NT2/D1 (cell line): ENCODE results near the gene RBX1.

Source experiments
- DNase-seq: peaks from one replicate; pipeline ENCODE4 v3.0.0-alpha.2; 2011; ENCODE audit warnings: low read depth, low spot score
- H3K27me3 ChIP-seq: 2 replicates; pipeline ENCODE4 v1.6.0; 2011; ENCODE audit warnings: mild to moderate bottlenecking; ENCODE audit not compliant: insufficient read length, insufficient read depth
- H3K36me3 ChIP-seq: 2 replicates; pipeline ENCODE4 v1.6.1; 2011; ENCODE audit warnings: mild to moderate bottlenecking, low read length, mixed read lengths; ENCODE audit not compliant: insufficient read depth, insufficient read length
- H3K4me1 ChIP-seq: 2 replicates; pipeline ENCODE4 v1.5.1; 2011; ENCODE audit not compliant: insufficient read depth, insufficient read length
- H3K4me3 ChIP-seq: 2 replicates; pipeline ENCODE4 v1.5.1; 2011; ENCODE audit warnings: low read depth; ENCODE audit not compliant: insufficient read length
- H3K9ac ChIP-seq: 2 replicates; pipeline ENCODE4 v1.6.0; 2011; ENCODE audit warnings: low read depth; ENCODE audit not compliant: insufficient read length
- H3K9me3 ChIP-seq: 2 replicates; pipeline ENCODE4 v1.5.1; 2011; ENCODE audit warnings: mild to moderate bottlenecking, low read length; ENCODE audit not compliant: insufficient read depth
- SUZ12 ChIP-seq: IDR thresholded peaks from 2 replicates; pipeline ENCODE4 v1.6.1; 2011; ENCODE audit not compliant: insufficient read length, insufficient read depth; ENCODE audit errors: extremely low read depth
- YY1 ChIP-seq: IDR thresholded peaks from 2 replicates; pipeline ENCODE4 v1.6.1; 2011; ENCODE audit not compliant: insufficient read length, insufficient read depth
- ZNF274 ChIP-seq: IDR thresholded peaks from 2 replicates; pipeline ENCODE4 v1.6.1; 2011; ENCODE audit warnings: mild to moderate bottlenecking, low read depth, low read length

Gene RBX1

DNA sequence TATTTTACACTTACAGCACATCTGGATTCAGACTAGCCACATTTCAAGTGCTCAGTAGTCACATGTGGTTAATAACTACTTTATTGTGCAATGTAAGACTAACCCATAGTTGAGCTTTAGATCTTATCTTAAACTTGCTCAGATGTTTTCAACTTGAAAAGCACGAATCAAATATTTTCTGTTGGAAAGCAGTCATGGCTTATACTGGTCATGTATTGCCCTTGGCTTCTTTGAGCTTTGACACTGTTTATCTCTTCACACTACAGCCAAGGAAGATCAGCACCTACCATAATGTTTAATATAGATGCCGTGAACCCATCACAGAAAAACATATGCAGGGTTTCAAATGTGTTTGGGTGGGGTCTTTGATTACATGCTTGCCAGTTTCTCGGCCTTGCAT lies 4.4 kb downstream of the RBX1 start:
- no peak for DNase-seq
- Histone ChIP-seq H3K27me3 (no peaks in the 10 kb centered on the region), H3K4me1 (no peaks in the 10 kb centered on the region), H3K9ac (no peak overlapping the region), H3K4me3 (no peak overlapping the region), H3K9me3 (no peaks in the 10 kb centered on the region), H3K36me3 (peaks cover 37% of the 10 kb centered on the region)
- TF ChIP-seq SUZ12 (no peak), ZNF274 (no peak), YY1 (no peak)

DNA sequence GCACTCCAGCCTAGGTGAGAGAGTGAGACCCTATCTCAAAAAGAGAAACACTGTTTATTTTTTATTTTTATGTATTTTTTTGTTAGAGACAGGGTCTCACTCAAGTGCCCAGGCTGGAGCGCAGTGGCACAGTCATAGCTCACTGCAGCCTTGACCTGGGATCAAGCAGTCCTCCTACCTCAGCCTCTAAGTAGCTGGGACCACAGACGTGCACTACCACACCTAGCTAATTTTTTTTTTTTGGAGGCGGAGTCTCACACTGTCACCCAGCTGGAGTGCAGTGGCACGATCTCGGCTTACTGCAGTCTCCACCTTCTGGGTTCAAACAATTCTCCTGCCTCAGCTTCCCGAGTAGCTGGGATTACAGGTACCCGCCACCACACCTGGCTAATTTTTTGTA lies 6.4 kb downstream of the RBX1 start:
- no peak for TF ChIP-seq YY1
- no peak for TF ChIP-seq SUZ12
- no peak for TF ChIP-seq ZNF274
- no peaks in the 10 kb centered on the region for H3K9me3 ChIP-seq
- H3K27me3 ChIP-seq, result no peaks in the 10 kb centered on the region
- DNase-seq, result no peak
- H3K36me3 ChIP-seq, result peaks cover 48% of the 10 kb centered on the region
- no peak overlapping the region for H3K9ac ChIP-seq
- H3K4me3 ChIP-seq, result no peak overlapping the region
- no peaks in the 10 kb centered on the region for H3K4me1 ChIP-seq

DNA sequence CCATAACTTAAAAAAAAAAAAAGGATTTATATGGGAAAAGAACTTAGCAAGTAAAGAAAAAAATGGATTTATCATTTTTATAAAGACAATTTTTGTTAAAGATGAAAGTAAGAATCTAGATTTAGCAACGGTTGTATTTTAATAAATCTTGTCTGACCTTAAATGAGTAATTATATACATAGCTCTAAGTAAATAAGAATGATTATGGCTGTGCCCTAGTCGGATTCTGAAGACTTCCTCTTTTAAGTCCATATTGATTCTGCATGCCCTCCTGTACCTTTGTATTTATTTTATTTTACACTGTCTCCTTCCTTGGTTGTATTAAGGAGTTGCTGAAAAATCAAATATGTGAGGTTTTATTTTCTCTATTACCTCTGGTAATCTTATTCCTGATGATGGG lies 7.1 kb downstream of the RBX1 start:
- no peak overlapping the region for H3K9ac ChIP-seq
- no peaks in the 10 kb centered on the region for H3K9me3 ChIP-seq
- H3K36me3 ChIP-seq, result peaks cover 50% of the 10 kb centered on the region
- no peak overlapping the region for H3K4me3 ChIP-seq
- no peak for DNase-seq
- H3K4me1 ChIP-seq, result no peaks in the 10 kb centered on the region
- H3K27me3 ChIP-seq, result no peaks in the 10 kb centered on the region
- TF ChIP-seq YY1, result no peak

DNA sequence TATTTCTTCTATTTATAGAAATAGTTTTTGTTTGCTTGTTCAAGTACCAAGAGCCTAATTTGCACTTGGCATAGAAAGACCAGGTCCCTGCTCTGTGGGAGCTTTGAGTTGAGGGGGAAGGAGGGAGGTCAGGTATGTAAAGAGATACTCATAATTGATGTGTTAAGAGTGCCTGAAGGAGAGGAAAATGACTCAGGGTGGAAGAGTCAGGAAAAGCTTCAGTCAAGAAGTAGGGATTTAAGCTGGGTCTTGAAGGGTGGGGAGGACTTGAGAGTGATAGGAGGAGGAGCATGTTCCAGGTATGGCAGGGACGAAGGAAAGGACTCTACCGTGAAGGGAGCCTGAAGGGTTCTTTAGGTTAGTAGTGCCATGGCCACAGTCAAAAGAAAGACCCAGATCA lies 9.0 kb downstream of the RBX1 start:
- no peak for DNase-seq
- Histone ChIP-seq H3K27me3 (no peaks in the 10 kb centered on the region), H3K9ac (no peak overlapping the region), H3K4me1 (no peaks in the 10 kb centered on the region), H3K4me3 (no peak overlapping the region), H3K36me3 (peaks cover 47% of the 10 kb centered on the region), H3K9me3 (no peaks in the 10 kb centered on the region)
- TF ChIP-seq ZNF274, result no peak
- no peak for TF ChIP-seq SUZ12
- TF ChIP-seq YY1, result no peak

DNA sequence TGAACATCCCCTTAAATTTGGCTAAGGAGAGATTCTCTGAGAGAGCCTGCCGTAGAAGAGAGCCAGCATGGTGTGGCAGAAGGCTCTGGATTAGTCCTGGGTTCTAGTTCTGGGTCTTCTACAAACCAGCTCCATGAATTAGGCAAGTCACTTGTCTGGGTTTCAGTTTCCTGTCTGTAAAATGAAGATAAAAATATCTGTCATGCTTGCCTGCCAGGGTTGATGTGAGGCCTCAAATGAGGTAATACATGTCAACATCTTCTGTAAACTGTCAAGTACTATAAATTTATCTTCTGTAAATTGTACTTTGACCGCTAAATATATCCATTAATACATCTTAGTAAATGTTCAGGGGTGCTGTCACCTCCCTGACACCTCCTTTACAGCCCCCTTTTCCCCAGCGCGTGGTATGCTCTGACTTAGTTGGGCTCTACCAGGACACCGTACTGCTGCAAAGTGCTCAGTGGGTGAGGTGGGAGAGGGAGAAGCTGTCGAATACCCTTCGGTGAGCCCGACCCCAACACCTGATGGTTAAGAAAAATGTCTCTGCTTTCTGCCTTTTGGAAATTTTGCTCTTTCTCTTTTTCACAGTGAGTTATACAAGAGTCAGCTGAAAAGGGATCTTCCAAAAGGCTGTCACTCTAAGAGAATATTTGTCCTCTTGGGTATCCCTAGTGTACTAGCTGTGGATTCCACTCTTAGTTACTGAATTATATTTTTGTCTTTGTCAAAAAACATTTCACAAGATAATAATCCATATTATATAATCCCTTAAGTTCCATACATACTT lies 15.0 kb downstream of the RBX1 start:
- Histone ChIP-seq H3K36me3 (peaks cover 68% of the 10 kb centered on the region), H3K27me3 (no peaks in the 10 kb centered on the region), H3K9me3 (no peaks in the 10 kb centered on the region), H3K4me3 (no peak overlapping the region), H3K4me1 (no peaks in the 10 kb centered on the region), H3K9ac (no peak overlapping the region)
- DNase-seq, result no peak
- no peak for TF ChIP-seq YY1
- no peak for TF ChIP-seq SUZ12
- no peak for TF ChIP-seq ZNF274

DNA sequence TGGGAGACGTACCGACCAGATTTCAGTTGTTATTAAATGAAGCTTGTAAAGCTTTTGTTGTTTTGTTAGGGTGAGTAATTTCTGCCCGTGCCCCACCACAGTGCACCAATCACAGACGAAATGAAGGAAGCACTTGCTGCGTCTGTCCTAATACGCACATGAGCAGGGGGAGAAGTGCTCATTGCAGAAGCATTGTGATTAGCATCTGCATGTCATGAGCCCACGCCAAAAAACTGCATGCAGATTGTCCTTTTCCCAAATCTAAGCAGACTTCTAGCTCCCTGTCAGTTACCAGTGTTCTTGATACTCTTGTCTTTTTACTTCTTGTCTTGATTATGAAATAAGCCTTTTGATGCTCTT lies 15.5 kb downstream of the RBX1 start:
- Histone ChIP-seq H3K9me3 (no peaks in the 10 kb centered on the region), H3K4me3 (no peak overlapping the region), H3K9ac (no peak overlapping the region), H3K36me3 (peaks cover 67% of the 10 kb centered on the region), H3K27me3 (no peaks in the 10 kb centered on the region), H3K4me1 (no peaks in the 10 kb centered on the region)
- TF ChIP-seq ZNF274 (no peak), SUZ12 (no peak)
- DNase-seq, result no peak

DNA sequence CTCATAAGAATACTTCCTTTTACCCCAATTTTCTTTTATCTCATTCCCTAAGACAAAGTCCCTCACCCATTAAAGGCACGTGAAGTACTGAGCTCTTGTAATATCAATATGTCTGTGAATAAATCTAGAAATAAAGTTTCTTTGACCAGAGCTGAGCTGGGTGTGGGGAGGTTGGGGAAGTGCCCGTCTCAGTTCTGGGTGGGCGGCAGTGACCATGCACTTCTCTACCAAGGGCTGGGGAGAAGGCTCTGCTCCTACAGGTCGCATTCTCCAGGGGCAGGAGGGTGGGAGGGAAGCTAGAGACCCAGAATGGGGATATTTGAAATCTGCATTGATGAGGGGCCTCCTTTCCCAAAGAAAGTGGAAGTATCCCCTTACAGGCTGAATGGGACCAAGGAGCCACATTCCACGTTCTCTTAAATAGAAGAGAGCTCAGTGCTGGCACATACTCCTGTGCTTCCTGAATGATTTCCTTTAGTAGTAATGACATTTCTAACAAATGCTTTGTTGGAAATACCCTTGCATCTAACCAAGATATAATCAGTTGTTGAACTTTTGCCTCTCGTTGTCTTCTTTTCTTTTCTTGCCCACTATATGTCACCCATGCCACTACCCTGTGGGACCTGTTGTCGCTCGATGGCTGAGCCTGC lies 16.1 kb downstream of the RBX1 start:
- no peak for DNase-seq
- Histone ChIP-seq H3K4me3 (no peak overlapping the region), H3K36me3 (peaks cover 66% of the 10 kb centered on the region), H3K9me3 (no peaks in the 10 kb centered on the region), H3K9ac (no peak overlapping the region), H3K4me1 (no peaks in the 10 kb centered on the region), H3K27me3 (no peaks in the 10 kb centered on the region)
- TF ChIP-seq ZNF274 (no peak), SUZ12 (no peak), YY1 (no peak)
